H9 (cell line): ENCODE data around the gene PNKD. TPM values are rescaled to one million over a fixed set of nuclear protein-coding genes. Genes with fewer than 3 reads are reported as not detected.

Experiments used
- DNase-seq: peaks from one replicate; pipeline ENCODE4 v3.0.0-alpha.2; 2017
- H2AFZ ChIP-seq: one replicate; pipeline ENCODE4 v1.6.1; 2013; ENCODE audit warnings: mild to moderate bottlenecking, low read length, control low read depth, moderate library complexity
- H2AK5ac ChIP-seq: 2 replicates; pipeline ENCODE4 v1.6.1; 2013; ENCODE audit warnings: low read length, control low read depth, mixed read lengths; ENCODE audit not compliant: insufficient read length
- H2BK120ac ChIP-seq: one replicate; pipeline ENCODE4 v1.6.1; 2013; ENCODE audit warnings: low read depth, mild to moderate bottlenecking, low read length, control low read depth, inconsistent platforms; ENCODE audit not compliant: poor library complexity, severe bottlenecking
- H2BK12ac ChIP-seq: 2 replicates; pipeline ENCODE4 v1.6.1; 2013; ENCODE audit warnings: low read length, control low read depth, mixed read lengths, low read depth; ENCODE audit not compliant: insufficient read length
- H2BK15ac ChIP-seq: 2 replicates; pipeline ENCODE4 v1.6.1; 2013; ENCODE audit warnings: low read depth, low read length, control low read depth
- H2BK20ac ChIP-seq: one replicate; pipeline ENCODE4 v1.6.1; 2013; ENCODE audit warnings: low read depth, mild to moderate bottlenecking, low read length, control low read depth, inconsistent platforms; ENCODE audit not compliant: poor library complexity, severe bottlenecking
- H2BK5ac ChIP-seq: 2 replicates; pipeline ENCODE4 v1.6.1; 2013; ENCODE audit warnings: low read length, control low read depth, mixed read lengths; ENCODE audit not compliant: insufficient read length
- H3K14ac ChIP-seq: 2 replicates; pipeline ENCODE4 v1.6.1; 2013; ENCODE audit warnings: low read length, control low read depth; ENCODE audit not compliant: insufficient read depth
- H3K18ac ChIP-seq: 2 replicates; pipeline ENCODE4 v1.6.1; 2013; ENCODE audit warnings: low read depth, mild to moderate bottlenecking, mixed read lengths, low read length, control low read depth; ENCODE audit not compliant: insufficient read length
- H3K23ac ChIP-seq: 2 replicates; pipeline ENCODE4 v1.6.1; 2013; ENCODE audit warnings: low read length, control low read depth, mixed read lengths, low read depth; ENCODE audit not compliant: insufficient read length
- H3K23me2 ChIP-seq: 2 replicates; pipeline ENCODE4 v1.6.1; 2013; ENCODE audit warnings: low read depth, mild to moderate bottlenecking, mixed read lengths, low read length, control low read depth; ENCODE audit not compliant: insufficient read length, poor library complexity, severe bottlenecking
- H3K27ac ChIP-seq: 2 replicates; pipeline ENCODE4 v1.5.1; 2013; ENCODE audit warnings: low read length, control low read depth, mixed read lengths, low read depth; ENCODE audit not compliant: insufficient read length
- H3K27me3 ChIP-seq: 2 replicates; pipeline ENCODE4 v1.6.1; 2013; ENCODE audit warnings: low read length, control low read depth, inconsistent platforms; ENCODE audit not compliant: insufficient read depth
- H3K4ac ChIP-seq: 2 replicates; pipeline ENCODE4 v1.6.1; 2013; ENCODE audit warnings: low read depth, mild to moderate bottlenecking, control low read depth, inconsistent platforms, low read length, moderate library complexity
- H3K4me1 ChIP-seq: 2 replicates; pipeline ENCODE4 v1.6.1; 2013; ENCODE audit warnings: low read length, control low read depth, inconsistent platforms; ENCODE audit not compliant: insufficient read depth
- H3K4me2 ChIP-seq: 2 replicates; pipeline ENCODE4 v1.6.1; 2013; ENCODE audit warnings: low read length, control low read depth, mixed read lengths; ENCODE audit not compliant: insufficient read length, insufficient read depth
- H3K56ac ChIP-seq: 2 replicates; pipeline ENCODE4 v1.6.1; 2013; ENCODE audit warnings: low read depth, mild to moderate bottlenecking, mixed read lengths, low read length, control low read depth; ENCODE audit not compliant: insufficient read length
- H3K79me1 ChIP-seq: 2 replicates; pipeline ENCODE4 v1.6.1; 2013; ENCODE audit warnings: low read depth, mild to moderate bottlenecking, moderate library complexity, low read length, control low read depth, inconsistent platforms; ENCODE audit not compliant: insufficient read depth, poor library complexity, severe bottlenecking
- H3K79me2 ChIP-seq: 2 replicates; pipeline ENCODE4 v1.6.1; 2013; ENCODE audit warnings: low read length, control low read depth, inconsistent platforms; ENCODE audit not compliant: insufficient read depth
- H3K9ac ChIP-seq: 2 replicates; pipeline ENCODE4 v1.6.1; 2013; ENCODE audit warnings: low read length, control low read depth, mixed read lengths; ENCODE audit not compliant: insufficient read length; ENCODE audit errors: extremely low read depth
- H3K9me3 ChIP-seq: one replicate; pipeline ENCODE4 v1.6.1; 2013; ENCODE audit warnings: low read depth, low read length, inconsistent platforms; ENCODE audit not compliant: control insufficient read depth
- H3T11ph ChIP-seq: one replicate; pipeline ENCODE4 v1.6.1; 2013; ENCODE audit warnings: mild to moderate bottlenecking, low read length, control low read depth, inconsistent platforms
- H4K20me1 ChIP-seq: one replicate; pipeline ENCODE4 v1.6.1; 2013; ENCODE audit not compliant: control insufficient read depth, insufficient read length, insufficient read depth
- H4K5ac ChIP-seq: 2 replicates; pipeline ENCODE4 v1.6.1; 2013; ENCODE audit warnings: low read depth, mild to moderate bottlenecking, mixed read lengths, low read length, control low read depth; ENCODE audit not compliant: insufficient read length
- H4K8ac ChIP-seq: replicated peaks from 2 replicates; pipeline ENCODE4 v1.6.1; 2013; ENCODE audit warnings: low read length, control low read depth, mixed read lengths, low read depth; ENCODE audit not compliant: insufficient read length
- H4K91ac ChIP-seq: 2 replicates; pipeline ENCODE4 v1.6.1; 2013; ENCODE audit warnings: low read depth, mild to moderate bottlenecking, moderate library complexity, mixed read lengths, low read length, control low read depth; ENCODE audit not compliant: insufficient read length
- H3K27ac Mint-ChIP-seq, 3 experiments: 2 replicates in 2 of 3; 3 replicates in 1 of 3; pipeline ENCODE4 v1.8.0; 2020 to 2021; ENCODE audit warnings: mixed read lengths in 3 of 3, mild to moderate bottlenecking in 1 of 3, moderate library complexity in 1 of 3
- H3K27me3 Mint-ChIP-seq: 2 replicates; pipeline ENCODE4 v1.8.0; 2021; ENCODE audit warnings: low read depth, mild to moderate bottlenecking, moderate library complexity, mixed read lengths
- H3K36me3 Mint-ChIP-seq, 3 experiments: 2 replicates in 2 of 3; 3 replicates in 1 of 3; pipeline ENCODE4 v1.8.0; 2020 to 2021; ENCODE audit warnings: low read depth in 3 of 3, mixed read lengths in 3 of 3; ENCODE audit not compliant: insufficient read depth in 1 of 3
- H3K4me1 Mint-ChIP-seq, 2 experiments: 2 replicates each; pipeline ENCODE4 v1.8.0; 2020; ENCODE audit warnings: mixed read lengths in 2 of 2
- H3K4me3 Mint-ChIP-seq, 2 experiments: 2 replicates in 1 of 2; 3 replicates in 1 of 2; pipeline ENCODE4 v1.8.0; 2020 to 2021; ENCODE audit warnings: mild to moderate bottlenecking in 2 of 2, mixed read lengths in 2 of 2, moderate library complexity in 1 of 2
- H3K9me3 Mint-ChIP-seq, 2 experiments: 2 replicates in 1 of 2; 3 replicates in 1 of 2; pipeline ENCODE4 v1.8.0; 2020; ENCODE audit warnings: mild to moderate bottlenecking in 2 of 2, mixed read lengths in 2 of 2, moderate library complexity in 1 of 2
- WGBS: extraction: QIAGEN DNeasy Blood & Tissue Kit; methylation state at CpG from one replicate; pipeline ENCODE4 v1.1.7; 2013; ENCODE audit warnings: missing lambda C conversion rate, low lambda C conversion rate, mixed read lengths; ENCODE audit not compliant: insufficient read length; ENCODE audit errors: extremely low coverage; 5-methylcytosine and 5-hydroxymethylcytosine counted together
- total RNA-seq: library from RNA; stranded (reverse); gene quantifications from 2 replicates; pipeline ENCODE4 v1.2.1, GENCODE V29; 2021
- TF ChIP-seq, protein P1 (sequence below): fragments of 200-600 bp; sonication (generic); conservative IDR thresholded peaks from 3 replicates; pipeline ENCODE4 v1.8.0; 2021; ENCODE audit warnings: antibody characterized with exemption, mild to moderate bottlenecking

The PNKD gene
- total RNA-seq, 1 experiment from 2014 or later: 31.6 TPM

DNA sequence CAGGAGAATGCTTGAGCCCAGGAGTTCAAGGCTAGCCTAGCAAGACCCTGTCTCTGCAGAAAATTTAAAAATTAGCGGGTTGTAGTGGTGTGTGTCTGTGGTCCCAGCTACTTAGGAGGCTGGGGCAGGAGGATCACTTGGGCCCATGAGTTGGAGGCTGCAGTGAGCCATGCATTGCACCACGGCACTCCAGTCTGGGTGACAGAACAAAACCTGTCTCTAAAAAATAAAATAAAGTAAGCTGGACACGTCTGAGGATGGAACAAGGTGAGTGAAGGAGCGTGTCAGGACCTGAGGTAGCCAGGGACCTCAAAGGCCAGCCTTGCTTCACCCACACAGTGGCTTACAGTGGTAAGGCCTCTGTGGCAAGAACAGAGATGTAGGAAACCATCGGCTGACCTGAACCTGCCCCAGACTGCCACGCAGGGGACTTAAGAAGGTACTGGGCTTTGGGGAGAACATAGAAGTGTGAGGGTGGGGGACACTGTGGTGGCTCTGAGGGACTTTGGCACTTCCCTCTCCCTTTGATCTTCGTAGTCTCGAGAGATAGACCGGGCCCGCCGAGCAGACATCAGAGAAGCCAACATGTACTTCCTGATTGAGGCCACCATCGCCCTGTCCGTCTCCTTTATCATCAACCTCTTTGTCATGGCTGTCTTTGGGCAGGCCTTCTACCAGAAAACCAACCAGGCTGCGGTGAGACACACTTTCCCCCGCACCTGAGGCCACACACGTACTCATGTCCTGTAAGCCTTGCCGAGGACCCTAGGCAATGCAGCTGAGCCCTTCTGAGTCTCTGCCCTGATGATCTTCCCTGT lies 119.2 kb downstream of the PNKD start:
- no peak for DNase-seq
- Histone ChIP-seq H3K56ac (no peak overlapping the region), H3T11ph (no peak overlapping the region), H2BK15ac (no peak overlapping the region), H4K91ac (no peak overlapping the region), H2BK5ac (no peak overlapping the region), H3K18ac (no peak overlapping the region), H3K9me3 (no peaks in the 10 kb centered on the region), H3K4ac (no peak overlapping the region), H3K4me2 (no peak overlapping the region), H3K23me2 (peaks cover 6% of the 10 kb centered on the region), H3K27me3 (peaks cover 2% of the 10 kb centered on the region; the same call in 1 of the 2 replicates), H2BK20ac (no peak overlapping the region), H3K27ac (no peak overlapping the region), H3K79me1 (no peaks in the 10 kb centered on the region), H2AK5ac (no peak overlapping the region), H3K79me2 (no peaks in the 10 kb centered on the region), H2BK12ac (no peak overlapping the region), H3K14ac (no peak overlapping the region), H3K4me1 (no peaks in the 10 kb centered on the region), H3K23ac (no peak overlapping the region), H4K20me1 (no peaks in the 10 kb centered on the region), H4K8ac (no peak overlapping the region), H2AFZ (no peak overlapping the region), H3K9ac (no peak overlapping the region), H4K5ac (no peak overlapping the region), H2BK120ac (no peak overlapping the region)
- H3K27ac Mint-ChIP-seq: no peak overlapping the region
- H3K36me3 Mint-ChIP-seq: no peaks in the 10 kb centered on the region
- TF ChIP-seq, protein P1, sequence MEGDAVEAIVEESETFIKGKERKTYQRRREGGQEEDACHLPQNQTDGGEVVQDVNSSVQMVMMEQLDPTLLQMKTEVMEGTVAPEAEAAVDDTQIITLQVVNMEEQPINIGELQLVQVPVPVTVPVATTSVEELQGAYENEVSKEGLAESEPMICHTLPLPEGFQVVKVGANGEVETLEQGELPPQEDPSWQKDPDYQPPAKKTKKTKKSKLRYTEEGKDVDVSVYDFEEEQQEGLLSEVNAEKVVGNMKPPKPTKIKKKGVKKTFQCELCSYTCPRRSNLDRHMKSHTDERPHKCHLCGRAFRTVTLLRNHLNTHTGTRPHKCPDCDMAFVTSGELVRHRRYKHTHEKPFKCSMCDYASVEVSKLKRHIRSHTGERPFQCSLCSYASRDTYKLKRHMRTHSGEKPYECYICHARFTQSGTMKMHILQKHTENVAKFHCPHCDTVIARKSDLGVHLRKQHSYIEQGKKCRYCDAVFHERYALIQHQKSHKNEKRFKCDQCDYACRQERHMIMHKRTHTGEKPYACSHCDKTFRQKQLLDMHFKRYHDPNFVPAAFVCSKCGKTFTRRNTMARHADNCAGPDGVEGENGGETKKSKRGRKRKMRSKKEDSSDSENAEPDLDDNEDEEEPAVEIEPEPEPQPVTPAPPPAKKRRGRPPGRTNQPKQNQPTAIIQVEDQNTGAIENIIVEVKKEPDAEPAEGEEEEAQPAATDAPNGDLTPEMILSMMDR: no peak
- H3K27me3 Mint-ChIP-seq: peaks cover 43% of the 10 kb centered on the region
- no peak overlapping the region; a peak in 1 of 5 replicates for H3K4me3 Mint-ChIP-seq
- WGBS: no CpG with 5 or more reads among the region's 17 CpGs
- no peaks in the 10 kb centered on the region; a peak in 1 of 5 replicates for H3K9me3 Mint-ChIP-seq
- peaks cover 11 to 24% of the 10 kb centered on the region in 2 experiments for H3K4me1 Mint-ChIP-seq
